ENCODE data around the gene BSDC1. TPM values are rescaled to one million over a fixed set of nuclear protein-coding genes. Genes with fewer than 3 reads are reported as not detected.
"Not testable (repeated sequence)": the region's sequence is repeated elsewhere in the genome, so short reads cannot be mapped to it uniquely, and the experiment has no call there.

BSDC1 gene, protein sequence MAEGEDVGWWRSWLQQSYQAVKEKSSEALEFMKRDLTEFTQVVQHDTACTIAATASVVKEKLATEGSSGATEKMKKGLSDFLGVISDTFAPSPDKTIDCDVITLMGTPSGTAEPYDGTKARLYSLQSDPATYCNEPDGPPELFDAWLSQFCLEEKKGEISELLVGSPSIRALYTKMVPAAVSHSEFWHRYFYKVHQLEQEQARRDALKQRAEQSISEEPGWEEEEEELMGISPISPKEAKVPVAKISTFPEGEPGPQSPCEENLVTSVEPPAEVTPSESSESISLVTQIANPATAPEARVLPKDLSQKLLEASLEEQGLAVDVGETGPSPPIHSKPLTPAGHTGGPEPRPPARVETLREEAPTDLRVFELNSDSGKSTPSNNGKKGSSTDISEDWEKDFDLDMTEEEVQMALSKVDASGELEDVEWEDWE
- total RNA-seq, result 10 to 100 TPM; 39.8 to 43.3 TPM

DNA sequence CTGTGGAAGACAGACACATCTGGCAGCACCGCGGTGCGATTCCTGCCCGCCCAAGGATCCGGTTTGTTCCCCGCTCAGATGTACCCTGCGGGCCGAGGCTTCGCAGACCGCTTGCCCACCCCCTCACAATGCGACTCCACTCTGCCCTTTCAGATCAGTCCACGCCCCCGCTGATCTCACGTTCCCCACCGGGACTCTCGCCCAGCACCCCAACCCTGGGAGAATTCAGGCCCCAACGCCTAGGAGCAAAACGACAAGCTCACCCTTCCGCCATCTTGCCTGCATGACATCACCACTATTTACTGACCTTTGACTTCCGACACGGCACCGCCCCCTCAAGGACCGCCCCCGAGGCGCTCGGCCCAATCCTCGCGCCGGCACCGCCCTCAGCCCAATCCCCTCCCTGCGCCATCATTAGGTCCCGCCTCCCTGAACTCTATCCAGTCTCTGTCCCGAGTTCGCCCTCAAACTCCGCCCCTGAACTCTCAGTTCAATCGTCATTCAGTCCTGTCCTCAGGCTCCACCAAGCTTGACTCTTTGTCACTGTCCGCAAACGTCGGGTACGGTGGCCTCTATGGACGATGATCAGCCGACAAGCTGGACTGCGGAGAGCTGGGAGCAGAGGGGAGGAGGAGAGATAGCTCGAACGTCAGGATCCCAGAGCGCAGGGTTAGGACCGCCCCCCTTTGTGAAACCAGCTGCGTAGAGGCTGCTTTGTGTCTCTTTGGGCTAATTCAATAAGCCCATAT lies at the start of gene BSDC1:
BSDC1 (minus strand) TSS at position 301 of the 749 bp plus-strand sequence; CDS start at position 274, 27 bp downstream.
- H3K4me3 Mint-ChIP-seq, result peak within 1 kb of the TSS; percentile 96
- DNase-seq (peak; percentile 99), ATAC-seq (peak; percentile 99)
- H3K27me3 Mint-ChIP-seq, result no peaks in the 10 kb centered on the region
- peaks cover 28% of the 10 kb centered on the region for H3K4me1 Mint-ChIP-seq
- peak within 1 kb of the TSS; percentile 99 for H3K27ac Mint-ChIP-seq
- no peaks in the 10 kb centered on the region for H3K9me3 Mint-ChIP-seq (ENCODE audit: low read depth)
- peaks cover 2% of the 10 kb centered on the region for H3K36me3 Mint-ChIP-seq
- CTCF ChIA-PET, result interaction anchor here (0.6 to 1.7 kb wide), 16 partner anchors 10 to 320 kb away, joined by 3 to 6 read pairs (median 4); partner anchors contain the start of gene FAM167B

DNA sequence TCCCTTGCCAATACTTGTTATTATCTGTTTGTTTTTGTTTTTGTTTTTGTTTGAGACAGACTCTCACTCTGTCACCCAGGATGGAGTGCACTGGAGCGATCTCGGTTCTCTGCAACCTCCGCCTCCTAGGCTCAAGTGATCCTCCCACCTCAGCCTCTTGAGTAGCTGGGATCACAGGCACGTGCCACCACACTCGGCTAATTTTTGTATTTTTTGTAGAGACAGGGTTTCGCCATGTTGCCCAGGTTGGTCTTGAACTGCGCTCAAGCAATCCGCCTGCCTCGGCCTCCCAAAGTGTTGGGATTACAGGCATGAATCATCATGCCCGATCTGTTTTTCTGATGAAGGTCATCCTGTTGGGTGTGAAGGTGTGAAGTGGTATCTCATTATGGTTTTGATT lies 47.2 kb upstream of the BSDC1 start:
- H3K4me3 Mint-ChIP-seq; H3K4me1 Mint-ChIP-seq; ATAC-seq; H3K27ac Mint-ChIP-seq; H3K9me3 Mint-ChIP-seq (ENCODE audit: low read depth); H3K36me3 Mint-ChIP-seq; CTCF ChIA-PET; DNase-seq: not testable (repeated sequence)
- peaks cover 49% of the 10 kb centered on the region for H3K27me3 Mint-ChIP-seq

- CTCF ChIA-PET, result interaction anchor here (0.7 to 0.9 kb wide), 3 partner anchors 38 to 770 kb away, joined by 3 to 4 read pairs (median 3); no protein-coding TSS in a partner anchor
- not testable (repeated sequence) for DNase-seq; ATAC-seq; H3K9me3 Mint-ChIP-seq (ENCODE audit: low read depth); H3K4me1 Mint-ChIP-seq; H3K4me3 Mint-ChIP-seq; H3K36me3 Mint-ChIP-seq; H3K27ac Mint-ChIP-seq
- peaks cover 38% of the 10 kb centered on the region for H3K27me3 Mint-ChIP-seq
These were observed 44.5 kb upstream of the BSDC1 start for GRCh38 chr1:32438777-32439176.

GRCh38 chr1:32438136-32438535 lies 43.9 kb upstream of the BSDC1 start:
- H3K27me3 Mint-ChIP-seq, result peaks cover 39% of the 10 kb centered on the region
- H3K27ac Mint-ChIP-seq, result no peak overlapping the region
- no peak overlapping the region for H3K4me3 Mint-ChIP-seq
- no peaks in the 10 kb centered on the region for H3K4me1 Mint-ChIP-seq
- no peaks in the 10 kb centered on the region for H3K36me3 Mint-ChIP-seq
- no peaks in the 10 kb centered on the region for H3K9me3 Mint-ChIP-seq (ENCODE audit: low read depth)
- CTCF ChIA-PET, result interaction anchor here (0.7 to 0.8 kb wide), 2 partner anchors 38 to 770 kb away, joined by 3 read pairs; no protein-coding TSS in a partner anchor
- ATAC-seq (no peak), DNase-seq (no peak)

DNA sequence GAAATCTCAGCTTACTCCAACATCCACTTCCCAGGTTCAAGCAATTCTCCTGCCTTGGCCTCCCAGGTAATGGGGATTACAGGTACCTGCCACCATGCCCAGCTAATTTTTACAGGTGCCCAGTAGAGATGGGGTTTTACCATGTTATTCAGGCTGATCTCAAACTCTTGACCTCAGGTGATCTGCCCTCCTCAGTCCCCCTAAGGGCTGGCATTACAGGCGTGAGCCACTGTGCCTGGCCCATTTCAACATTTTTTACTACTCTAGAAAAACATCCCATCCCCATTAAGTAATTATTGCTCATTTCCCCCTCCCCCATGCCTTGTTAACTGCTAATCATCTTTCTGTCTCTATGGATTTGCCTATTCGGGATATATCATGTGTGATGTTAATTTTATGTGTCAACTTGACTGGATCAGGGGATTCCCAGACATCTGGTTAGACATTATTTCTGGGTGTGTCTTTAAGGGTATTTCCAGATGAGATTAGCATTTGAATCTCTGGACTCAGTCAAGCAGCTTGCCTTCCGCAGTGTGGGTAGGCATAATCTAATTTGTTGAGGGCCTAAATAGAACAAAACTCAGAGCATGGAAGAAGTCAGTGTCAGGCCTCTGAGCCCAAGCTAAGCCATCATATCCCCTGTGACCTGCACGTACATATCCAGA lies 37.6 kb upstream of the BSDC1 start:
- ATAC-seq, result no peak
- DNase-seq, result no peak
- H3K4me3 Mint-ChIP-seq, result no peak overlapping the region
- H3K4me1 Mint-ChIP-seq, result no peaks in the 10 kb centered on the region
- no peaks in the 10 kb centered on the region for H3K9me3 Mint-ChIP-seq (ENCODE audit: low read depth)
- peaks cover 55% of the 10 kb centered on the region for H3K27me3 Mint-ChIP-seq
- no peak overlapping the region for H3K27ac Mint-ChIP-seq
- H3K36me3 Mint-ChIP-seq, result no peaks in the 10 kb centered on the region
- CTCF ChIA-PET, result no interaction called here

GRCh38 chr1:32427264-32427963 lies 33.2 kb upstream of the BSDC1 start:
- CTCF ChIA-PET, result interaction anchor here (0.5 to 1.4 kb wide), 2 partner anchors 26 to 155 kb away, joined by 3 to 5 read pairs; no protein-coding TSS in a partner anchor
- H3K9me3 Mint-ChIP-seq (ENCODE audit: low read depth), result no peaks in the 10 kb centered on the region
- no peak overlapping the region for H3K4me3 Mint-ChIP-seq
- H3K4me1 Mint-ChIP-seq, result no peaks in the 10 kb centered on the region
- ATAC-seq, result no peak
- H3K27me3 Mint-ChIP-seq, result peaks cover 61% of the 10 kb centered on the region
- DNase-seq, result no peak
- no peaks in the 10 kb centered on the region for H3K36me3 Mint-ChIP-seq
- H3K27ac Mint-ChIP-seq, result no peak overlapping the region

DNA sequence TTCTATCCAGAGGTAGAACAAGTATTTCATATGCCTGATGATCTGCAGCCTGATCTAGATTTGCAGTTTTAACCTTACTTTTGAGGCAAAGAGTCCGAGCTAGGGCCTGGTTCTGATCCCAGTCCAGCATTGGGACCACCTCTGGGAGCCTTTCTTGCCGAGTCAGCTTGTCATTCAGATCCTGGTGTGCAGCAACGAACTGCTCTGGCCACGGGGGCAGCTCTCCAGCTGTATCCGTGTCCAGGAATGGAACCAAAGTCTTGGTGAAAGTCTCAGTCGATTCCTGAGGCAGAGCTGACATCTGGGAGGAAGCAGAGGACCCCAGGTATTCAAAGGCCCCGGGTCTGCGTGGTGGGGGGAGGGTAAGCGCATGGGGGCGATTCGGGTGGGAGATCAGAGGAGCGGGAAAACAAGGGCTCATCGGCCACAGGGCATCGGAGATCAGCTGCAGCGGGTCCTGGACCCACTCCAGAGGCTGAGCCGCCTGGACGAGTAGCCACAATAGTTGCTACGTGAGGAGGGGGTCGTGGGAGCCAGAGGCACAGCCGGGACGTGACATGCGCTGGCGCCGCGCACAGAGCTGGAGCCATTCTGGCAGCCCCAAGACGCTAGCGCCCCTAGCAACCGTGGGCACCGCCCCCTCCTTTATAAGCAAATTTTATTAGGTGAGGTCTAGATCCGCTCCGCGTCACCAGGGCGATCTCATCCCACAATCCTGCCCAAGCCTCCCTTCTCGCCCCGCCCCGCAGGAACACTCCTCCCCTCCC lies 32.4 kb upstream of the BSDC1 start:
- Mint-ChIP-seq H3K9me3 (ENCODE audit: low read depth) (no peaks in the 10 kb centered on the region), H3K4me1 (no peaks in the 10 kb centered on the region), H3K4me3 (no peak overlapping the region), H3K27ac (no peak overlapping the region), H3K36me3 (no peaks in the 10 kb centered on the region), H3K27me3 (peaks cover 57% of the 10 kb centered on the region)
- DNase-seq, result no peak
- CTCF ChIA-PET, result interaction anchor here (1.4 kb wide), 1 partner anchor 25 kb away, joined by 5 read pairs; no protein-coding TSS in a partner anchor
- no peak for ATAC-seq

- CTCF ChIA-PET, result interaction anchor here (1.1 to 2.4 kb wide), 2 partner anchors 19 to 21 kb away, joined by 4 to 8 read pairs; no protein-coding TSS in a partner anchor
- ATAC-seq, result no peak
- Mint-ChIP-seq H3K36me3 (no peaks in the 10 kb centered on the region), H3K4me3 (no peak overlapping the region), H3K27ac (no peak overlapping the region), H3K9me3 (ENCODE audit: low read depth) (no peaks in the 10 kb centered on the region), H3K4me1 (no peaks in the 10 kb centered on the region), H3K27me3 (peaks cover 45% of the 10 kb centered on the region)
- DNase-seq, result no peak
These were observed 27.5 kb upstream of the BSDC1 start for GRCh38 chr1:32421775-32422174.

DNA sequence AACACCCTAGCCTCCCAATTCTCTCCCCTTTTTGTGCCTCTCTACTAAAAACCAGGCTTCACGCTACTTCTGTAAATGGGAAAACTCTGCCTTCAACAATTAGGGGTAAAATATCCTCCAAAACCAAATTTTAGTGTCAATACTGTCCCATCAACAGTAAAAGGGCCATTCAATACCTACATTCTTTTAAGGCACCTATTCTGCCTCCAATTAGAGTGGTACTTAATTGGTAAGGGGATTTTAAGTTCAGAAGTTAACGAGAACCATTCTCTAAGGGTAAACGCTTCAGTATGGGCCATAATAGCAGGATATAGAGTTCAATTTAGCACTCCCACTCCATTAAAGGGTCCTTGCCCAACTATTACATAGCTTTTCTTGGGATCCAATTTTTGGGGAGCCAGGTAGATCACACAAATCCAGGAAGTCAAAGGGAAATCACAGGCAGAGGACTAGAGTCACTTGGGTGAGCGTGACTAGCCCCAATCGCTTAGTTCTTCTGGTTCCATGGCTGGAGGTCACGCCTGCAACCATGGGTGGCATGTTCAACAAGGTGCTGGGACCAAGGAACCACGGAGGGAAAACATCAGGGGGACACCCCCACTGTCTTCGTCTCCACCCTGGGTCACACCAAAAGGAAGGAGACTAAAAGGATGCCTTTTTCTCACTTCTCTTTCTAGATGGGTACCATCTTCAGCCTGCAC lies 20.1 kb upstream of the BSDC1 start:
- Mint-ChIP-seq H3K27me3 (peaks cover 25% of the 10 kb centered on the region), H3K4me1 (peaks cover 4% of the 10 kb centered on the region), H3K27ac (no peak overlapping the region), H3K36me3 (no peaks in the 10 kb centered on the region), H3K9me3 (ENCODE audit: low read depth) (no peaks in the 10 kb centered on the region), H3K4me3 (no peak overlapping the region)
- no peak for ATAC-seq
- no peak for DNase-seq
- CTCF ChIA-PET, result interaction anchor here (1.0 to 4.1 kb wide), 7 partner anchors 10 to 198 kb away, joined by 3 to 32 read pairs (median 3); partner anchors contain the start of gene BSDC1

DNA sequence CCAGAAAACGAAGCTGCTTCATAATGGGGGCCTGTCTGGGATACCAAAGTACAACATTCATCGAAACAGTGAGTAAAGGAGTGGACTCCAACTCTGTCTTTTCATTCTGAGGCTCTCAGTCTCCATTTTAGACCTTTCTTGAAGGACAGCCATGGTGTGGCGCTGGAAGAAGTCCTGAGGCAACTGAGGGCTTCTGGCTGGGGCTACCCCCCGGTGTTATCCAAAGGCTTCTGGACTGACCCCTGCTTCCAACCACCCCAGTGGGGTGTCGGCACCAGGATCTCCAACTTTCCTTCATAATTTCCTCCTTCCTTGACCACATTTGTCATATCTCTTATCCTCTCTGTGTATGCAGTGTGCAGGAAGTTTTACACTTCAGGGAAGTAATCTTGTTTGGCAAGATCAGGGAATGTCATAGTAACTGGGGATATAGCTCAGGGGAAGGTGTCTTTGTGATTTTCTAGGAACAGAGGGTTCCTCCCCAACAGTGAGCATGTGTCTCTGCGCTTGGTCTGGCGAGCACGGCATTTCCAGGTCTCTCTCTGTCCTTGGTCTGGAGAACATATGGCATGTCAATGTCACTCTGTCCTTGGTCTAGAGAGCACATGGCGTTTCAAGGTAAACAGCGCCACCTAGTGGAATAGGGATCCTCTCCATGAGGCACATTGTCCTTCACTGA lies 19.4 kb upstream of the BSDC1 start:
- H3K27ac Mint-ChIP-seq, result peak overlapping the region; percentile 4
- ATAC-seq, result peak; percentile 86
- no peaks in the 10 kb centered on the region for H3K36me3 Mint-ChIP-seq
- peaks cover 25% of the 10 kb centered on the region for H3K27me3 Mint-ChIP-seq
- peaks cover 4% of the 10 kb centered on the region for H3K4me1 Mint-ChIP-seq
- no peaks in the 10 kb centered on the region for H3K9me3 Mint-ChIP-seq (ENCODE audit: low read depth)
- DNase-seq, result peak; percentile 82
- no peak overlapping the region for H3K4me3 Mint-ChIP-seq
- CTCF ChIA-PET, result interaction anchor here (1.0 to 4.1 kb wide), 8 partner anchors 9 to 205 kb away, joined by 3 to 32 read pairs (median 4); partner anchors contain the start of gene DCDC2B

DNA sequence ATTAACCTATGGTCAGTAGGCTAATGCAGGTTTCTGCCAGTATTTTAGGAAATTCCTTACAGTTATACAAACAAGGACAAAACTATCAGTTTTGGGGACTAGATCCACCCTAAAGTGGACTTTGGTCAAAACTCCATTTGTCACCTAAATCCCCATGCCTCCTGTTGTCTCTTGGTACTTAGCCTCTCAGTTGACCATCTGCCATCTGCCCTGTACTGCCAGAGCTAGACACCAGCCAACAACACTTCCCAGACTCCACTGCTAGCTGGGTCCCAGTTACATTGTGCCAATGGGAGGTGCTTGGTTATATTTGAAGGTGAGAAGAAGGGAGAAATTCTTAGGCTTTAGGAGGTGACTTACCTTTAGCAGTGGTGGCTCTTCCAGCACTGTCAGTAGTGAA lies 17.0 kb upstream of the BSDC1 start:
- ATAC-seq (no peak), DNase-seq (no peak)
- H3K27me3 Mint-ChIP-seq, result peaks cover 12% of the 10 kb centered on the region
- CTCF ChIA-PET, result interaction anchor here (1.0 to 2.1 kb wide), 5 partner anchors 9 to 197 kb away, joined by 3 to 16 read pairs (median 3); partner anchors contain the start of gene BSDC1
- no peaks in the 10 kb centered on the region for H3K9me3 Mint-ChIP-seq (ENCODE audit: low read depth)
- peaks cover 6% of the 10 kb centered on the region for H3K4me1 Mint-ChIP-seq
- H3K36me3 Mint-ChIP-seq, result no peaks in the 10 kb centered on the region
- H3K27ac Mint-ChIP-seq, result no peak overlapping the region
- no peak overlapping the region for H3K4me3 Mint-ChIP-seq
